ENCODE measurements around the gene AGBL4. TPM values are rescaled to one million over a fixed set of nuclear protein-coding genes. Genes with fewer than 3 reads are reported as not detected.
A peak's percentile ranks its signal among the peaks of the same experiment; 100 is the strongest.

AGBL4 gene
- total RNA-seq, 3 donors from 2014 or later, result 0.46 to 0.57 TPM; not detected in 1

DNA sequence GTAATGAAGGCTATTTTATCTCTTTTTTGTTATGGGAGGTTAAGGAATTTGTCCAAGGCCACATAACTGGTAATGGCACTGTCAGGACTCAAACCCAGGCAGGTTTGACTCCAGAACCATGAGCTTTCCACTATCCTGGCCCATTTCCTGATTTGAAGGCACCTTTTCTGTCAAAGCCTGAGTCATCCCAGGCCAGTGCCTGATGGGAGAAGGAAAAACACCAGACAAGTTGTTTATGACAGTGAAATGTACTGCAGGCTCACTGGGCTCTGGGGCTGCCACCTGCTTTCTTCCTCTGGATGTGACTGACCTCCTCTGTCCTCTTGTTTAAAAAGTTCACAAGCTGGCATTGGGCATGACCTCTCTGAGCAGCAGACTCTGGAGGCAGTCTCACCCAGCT lies 1479.9 kb downstream of the AGBL4 start:
- Histone ChIP-seq H3K9me3 (no peaks in the 10 kb centered on the region), H3K36me3 (ENCODE audit: low read depth) (no peaks in the 10 kb centered on the region), H3K4me3 (no peak overlapping the region), H3K4me1 (ENCODE audit: low read depth) (no peaks in the 10 kb centered on the region)
- TF ChIP-seq, protein P1, sequence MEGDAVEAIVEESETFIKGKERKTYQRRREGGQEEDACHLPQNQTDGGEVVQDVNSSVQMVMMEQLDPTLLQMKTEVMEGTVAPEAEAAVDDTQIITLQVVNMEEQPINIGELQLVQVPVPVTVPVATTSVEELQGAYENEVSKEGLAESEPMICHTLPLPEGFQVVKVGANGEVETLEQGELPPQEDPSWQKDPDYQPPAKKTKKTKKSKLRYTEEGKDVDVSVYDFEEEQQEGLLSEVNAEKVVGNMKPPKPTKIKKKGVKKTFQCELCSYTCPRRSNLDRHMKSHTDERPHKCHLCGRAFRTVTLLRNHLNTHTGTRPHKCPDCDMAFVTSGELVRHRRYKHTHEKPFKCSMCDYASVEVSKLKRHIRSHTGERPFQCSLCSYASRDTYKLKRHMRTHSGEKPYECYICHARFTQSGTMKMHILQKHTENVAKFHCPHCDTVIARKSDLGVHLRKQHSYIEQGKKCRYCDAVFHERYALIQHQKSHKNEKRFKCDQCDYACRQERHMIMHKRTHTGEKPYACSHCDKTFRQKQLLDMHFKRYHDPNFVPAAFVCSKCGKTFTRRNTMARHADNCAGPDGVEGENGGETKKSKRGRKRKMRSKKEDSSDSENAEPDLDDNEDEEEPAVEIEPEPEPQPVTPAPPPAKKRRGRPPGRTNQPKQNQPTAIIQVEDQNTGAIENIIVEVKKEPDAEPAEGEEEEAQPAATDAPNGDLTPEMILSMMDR (IDR thresholded peaks at IDR 0.05), result no peak
- DNase-seq (no peak), ATAC-seq (no peak)
- intact Hi-C loops (cut with DNase I, micrococcal nuclease), result no loop called here

DNA sequence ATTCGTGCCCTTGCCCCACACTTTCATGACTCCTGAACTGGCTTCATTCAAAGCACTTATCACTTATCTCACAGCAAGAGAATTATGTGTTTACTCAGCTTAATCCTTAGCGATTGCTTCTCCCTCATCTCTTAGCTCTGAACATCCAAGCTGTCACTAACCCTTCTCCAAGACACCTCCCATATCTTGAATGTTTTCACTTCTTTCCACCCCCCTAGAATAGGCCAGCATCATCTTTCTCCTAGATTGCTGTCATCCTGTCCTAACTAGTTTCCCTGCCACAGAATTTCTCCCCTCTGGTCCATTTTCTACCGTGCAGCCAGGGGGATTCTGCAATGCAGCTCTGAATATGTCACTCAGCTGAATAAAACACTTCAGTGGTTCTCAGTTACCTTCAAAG lies 1483.2 kb downstream of the AGBL4 start:
- no peak overlapping the region for H3K4me3 ChIP-seq
- intact Hi-C loops (cut with DNase I, micrococcal nuclease), result no loop called here
- no peaks in the 10 kb centered on the region for H3K4me1 ChIP-seq (ENCODE audit: low read depth)
- DNase-seq (no peak), ATAC-seq (no peak)
- no peaks in the 10 kb centered on the region for H3K36me3 ChIP-seq (ENCODE audit: low read depth)
- TF ChIP-seq, protein P1 (IDR thresholded peaks at IDR 0.05), result no peak
- no peaks in the 10 kb centered on the region for H3K9me3 ChIP-seq

DNA sequence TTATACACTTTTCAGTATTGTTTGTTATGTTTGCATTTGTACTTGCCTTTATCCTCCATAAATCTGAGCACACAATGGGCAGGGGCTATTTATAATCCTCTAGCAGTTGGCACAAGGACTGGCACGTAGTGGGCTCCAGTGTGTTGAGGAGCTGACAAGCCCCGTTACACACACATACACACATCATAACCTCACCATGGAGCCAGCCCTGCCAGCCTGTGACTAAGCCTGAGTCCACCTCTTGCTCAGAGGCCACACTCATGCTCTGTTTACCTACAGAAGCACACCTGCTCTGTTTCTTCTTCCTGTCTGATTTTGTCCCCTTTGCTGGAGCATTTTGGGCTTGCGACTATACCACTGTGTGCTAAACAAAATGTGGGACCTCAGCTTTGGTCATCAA lies 1487.3 kb downstream of the AGBL4 start:
- no peaks in the 10 kb centered on the region for H3K36me3 ChIP-seq (ENCODE audit: low read depth)
- intact Hi-C loops (cut with DNase I, micrococcal nuclease), result no loop called here
- H3K4me1 ChIP-seq (ENCODE audit: low read depth), result no peaks in the 10 kb centered on the region
- DNase-seq, result no peak
- no peak for ATAC-seq
- TF ChIP-seq, protein P1 (IDR thresholded peaks at IDR 0.05), result no peak
- no peaks in the 10 kb centered on the region for H3K9me3 ChIP-seq
- H3K4me3 ChIP-seq, result no peak overlapping the region

DNA sequence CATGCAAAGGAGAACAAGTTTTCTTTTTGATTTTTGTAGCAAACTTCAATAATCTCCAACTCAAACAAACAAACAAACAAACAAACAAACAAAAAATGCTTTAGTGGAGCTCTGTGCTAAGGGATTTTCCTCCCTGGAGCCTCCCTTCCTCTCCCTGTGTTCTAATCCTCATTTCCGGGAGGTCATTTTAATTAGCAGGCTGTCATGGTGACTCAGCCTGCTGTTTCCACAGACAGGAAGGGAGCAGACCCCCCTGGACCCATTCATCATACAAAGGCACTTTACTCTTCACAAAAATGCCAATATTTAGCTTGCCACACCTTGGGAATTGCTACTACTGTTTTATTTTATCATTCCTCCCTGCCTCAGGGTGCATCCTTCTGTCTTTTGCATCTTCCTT lies 1490.8 kb downstream of the AGBL4 start:
- intact Hi-C loops (cut with DNase I, micrococcal nuclease), result no loop called here

DNA sequence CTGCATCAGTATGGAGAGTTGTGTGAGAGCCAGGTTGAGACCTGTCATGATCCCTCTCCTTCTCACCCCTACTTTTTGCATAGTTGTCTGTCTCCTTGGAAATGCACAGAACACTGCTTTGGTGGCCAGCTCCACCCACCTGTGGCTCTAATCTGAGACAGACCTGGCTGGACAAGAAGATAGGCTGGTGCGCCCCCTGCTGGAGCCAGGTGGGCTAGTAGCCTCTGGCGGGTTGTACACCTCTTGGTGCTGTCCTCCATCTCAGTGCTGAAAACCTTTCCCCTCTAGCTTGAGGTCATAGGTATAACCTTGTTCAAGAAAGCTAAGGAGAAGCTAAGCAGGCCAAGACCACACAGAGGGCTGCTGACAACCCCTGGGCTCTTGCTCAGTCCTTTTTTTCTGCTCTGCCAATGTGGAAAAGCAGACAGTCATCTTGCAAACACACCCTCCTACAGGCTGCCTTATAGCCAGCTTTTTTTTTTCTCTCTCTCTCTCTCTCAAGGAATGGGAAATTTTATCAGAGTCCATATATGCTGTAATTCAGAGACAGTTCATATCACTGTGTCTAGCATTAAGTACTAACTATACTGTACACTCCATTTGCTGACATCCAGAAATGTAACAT lies 1492.9 kb downstream of the AGBL4 start:
- TF ChIP-seq, protein P1 (IDR thresholded peaks at IDR 0.05), result peak; percentile 21
- Histone ChIP-seq H3K4me3 (no peak overlapping the region), H3K9me3 (no peaks in the 10 kb centered on the region), H3K4me1 (ENCODE audit: low read depth) (no peaks in the 10 kb centered on the region), H3K36me3 (ENCODE audit: low read depth) (no peaks in the 10 kb centered on the region)
- ATAC-seq, result peak; percentile 94
- peak; percentile 69 to 89 (median 82) for DNase-seq
- intact Hi-C loops (cut with DNase I, micrococcal nuclease), result no loop called here

More for the DNA sequence above, 1490.8 kb downstream of the AGBL4 start:
- no peak for DNase-seq
- Histone ChIP-seq H3K4me1 (ENCODE audit: low read depth) (no peaks in the 10 kb centered on the region), H3K9me3 (no peaks in the 10 kb centered on the region), H3K4me3 (no peak overlapping the region), H3K36me3 (ENCODE audit: low read depth) (no peaks in the 10 kb centered on the region)
- TF ChIP-seq, protein P1 (IDR thresholded peaks at IDR 0.05), result no peak
- ATAC-seq, result no peak

DNA sequence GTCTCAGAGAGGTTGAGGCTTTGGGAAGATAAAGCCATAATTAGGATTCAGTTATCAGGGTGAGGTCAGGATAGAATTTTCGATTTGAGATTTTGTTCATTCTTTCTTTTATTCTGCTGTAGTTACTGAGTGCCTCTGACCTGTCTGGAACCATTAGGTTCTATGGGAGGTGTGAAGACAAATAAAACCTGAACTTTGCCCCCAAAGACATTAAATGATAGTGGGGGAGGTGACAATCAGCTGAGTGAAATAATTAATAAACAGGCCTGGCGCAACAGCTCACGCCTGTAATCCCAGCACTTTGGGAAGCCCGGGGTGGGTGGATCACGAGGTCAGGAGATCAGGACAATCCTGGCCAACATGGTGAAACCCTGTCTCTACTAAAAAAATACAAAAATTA lies 1496.7 kb downstream of the AGBL4 start:
- H3K4me1 ChIP-seq (ENCODE audit: low read depth), result no peaks in the 10 kb centered on the region
- TF ChIP-seq, protein P1 (IDR thresholded peaks at IDR 0.05), result no peak
- H3K9me3 ChIP-seq, result no peaks in the 10 kb centered on the region
- intact Hi-C loops (cut with DNase I, micrococcal nuclease), result no loop called here
- no peaks in the 10 kb centered on the region for H3K36me3 ChIP-seq (ENCODE audit: low read depth)
- no peak for DNase-seq
- no peak overlapping the region for H3K4me3 ChIP-seq
- no peak for ATAC-seq
